T-helper 1 cell treated with Interleukin-12 subunit alpha and Interleukin-12 subunit beta and Interleukin-4 antibody, amounts not matched to agents 30 μg/mL and 1 μg/mL, for 36 hours (primary cell): ENCODE measurements around the gene PKDCC.
"Not testable (repeated sequence)": the region's sequence is repeated elsewhere in the genome, so short reads cannot be mapped to it uniquely, and the experiment has no call there.

Experiments
- H3K27ac Mint-ChIP-seq: one replicate; pipeline ENCODE4 v1.8.0; 2021; ENCODE audit warnings: mild to moderate bottlenecking, mixed read lengths
- H3K27me3 Mint-ChIP-seq: one replicate; pipeline ENCODE4 v1.8.0; 2021; ENCODE audit warnings: low read depth, mixed read lengths
- H3K36me3 Mint-ChIP-seq: one replicate; pipeline ENCODE4 v1.8.0; 2021; ENCODE audit warnings: low read depth, mixed read lengths
- H3K4me1 Mint-ChIP-seq: one replicate; pipeline ENCODE4 v1.8.0; 2021; ENCODE audit warnings: low read depth, mixed read lengths
- H3K4me3 Mint-ChIP-seq: one replicate; pipeline ENCODE4 v1.8.0; 2021; ENCODE audit warnings: mild to moderate bottlenecking, moderate library complexity, mixed read lengths
- H3K9me3 Mint-ChIP-seq: one replicate; pipeline ENCODE4 v1.8.0; 2021; ENCODE audit warnings: mixed read lengths

Gene PKDCC

DNA sequence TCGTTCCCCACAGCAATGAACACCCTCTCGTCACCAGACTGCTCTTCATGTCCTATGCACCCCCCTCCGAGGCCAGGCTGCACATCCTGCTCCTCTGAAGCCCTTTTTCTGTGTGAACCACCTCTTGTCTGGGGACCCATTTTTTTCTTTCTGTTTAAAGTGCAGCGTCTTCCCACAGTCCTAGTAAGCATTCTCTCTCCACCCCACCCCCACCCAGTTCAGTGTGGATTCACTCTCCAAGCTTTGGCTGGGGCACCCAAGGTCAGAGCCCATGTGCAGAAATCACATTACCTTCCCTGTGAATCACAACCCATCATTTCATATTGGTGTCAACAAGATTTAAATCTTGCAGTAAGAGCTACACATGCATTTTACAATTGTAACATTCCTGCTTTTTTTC, 26.4 kb upstream of the PKDCC start:
- H3K27ac Mint-ChIP-seq = no peak overlapping the region
- H3K9me3 Mint-ChIP-seq = peaks cover 3% of the 10 kb centered on the region
- no peaks in the 10 kb centered on the region for H3K4me1 Mint-ChIP-seq
- H3K4me3 Mint-ChIP-seq = no peak overlapping the region
- no peaks in the 10 kb centered on the region for H3K36me3 Mint-ChIP-seq
- peaks cover 30% of the 10 kb centered on the region for H3K27me3 Mint-ChIP-seq

DNA sequence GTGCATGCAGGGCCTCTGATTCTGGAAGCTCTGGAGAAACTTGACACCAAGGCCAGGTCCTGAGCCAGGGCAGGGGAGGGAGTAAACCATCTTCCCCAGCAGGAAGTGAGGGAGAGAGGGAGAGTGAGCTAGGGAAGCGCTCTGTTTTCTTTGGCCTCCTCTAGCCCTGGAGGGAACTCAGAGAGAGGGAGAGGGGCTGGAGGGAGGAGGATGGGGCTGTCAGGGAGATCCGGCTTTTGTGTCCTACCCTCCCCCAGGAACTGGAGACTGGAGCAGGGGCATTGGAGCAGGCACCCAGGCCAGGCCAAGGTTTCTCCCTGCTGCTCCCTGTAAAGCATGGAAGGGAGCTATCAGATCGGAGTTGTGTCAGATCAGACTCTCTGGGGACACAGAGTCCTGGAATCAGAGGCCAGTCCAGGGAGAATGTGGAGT, 22.7 kb upstream of the PKDCC start:
- H3K27me3 Mint-ChIP-seq = peaks cover 30% of the 10 kb centered on the region
- H3K9me3 Mint-ChIP-seq = no peaks in the 10 kb centered on the region
- H3K27ac Mint-ChIP-seq = no peak overlapping the region
- H3K4me3 Mint-ChIP-seq = no peak overlapping the region
- H3K36me3 Mint-ChIP-seq = no peaks in the 10 kb centered on the region
- no peaks in the 10 kb centered on the region for H3K4me1 Mint-ChIP-seq

- Mint-ChIP-seq H3K4me3 (no peak overlapping the region), H3K27me3 (peaks cover 27% of the 10 kb centered on the region), H3K27ac (no peak overlapping the region), H3K9me3 (no peaks in the 10 kb centered on the region), H3K4me1 (no peaks in the 10 kb centered on the region), H3K36me3 (no peaks in the 10 kb centered on the region)
These were observed 21.5 kb upstream of the PKDCC start for GRCh38 chr2:42026272-42026671.

DNA sequence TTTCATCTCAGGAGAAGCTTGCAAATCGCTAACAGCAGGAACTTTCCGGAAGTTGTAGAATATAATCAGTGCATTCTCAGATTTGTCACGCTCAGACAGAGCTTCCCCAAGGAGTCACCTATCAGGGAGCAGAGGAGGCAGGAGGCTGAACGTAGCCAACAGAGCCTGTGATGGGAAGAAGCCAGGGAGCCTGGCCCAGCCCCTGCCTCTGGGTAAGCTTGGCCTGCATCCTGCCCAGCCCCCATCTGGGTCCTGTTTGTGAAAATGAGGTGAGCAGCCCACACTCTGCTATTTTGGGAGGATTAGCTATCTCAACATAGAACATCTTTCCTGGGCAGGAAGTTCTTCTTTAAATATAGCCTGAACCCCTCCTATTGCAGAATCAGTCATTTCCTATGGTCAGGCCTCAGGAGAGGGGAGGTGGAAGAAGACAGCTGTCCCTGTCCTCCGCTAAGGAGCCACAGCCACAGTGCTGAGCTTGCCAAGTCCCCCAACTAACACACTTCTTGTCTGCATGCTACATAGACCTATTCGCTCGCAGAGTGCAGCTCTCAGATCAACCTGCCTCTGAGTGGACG, 19.2 kb upstream of the PKDCC start:
- Mint-ChIP-seq H3K36me3 (no peaks in the 10 kb centered on the region), H3K27me3 (peaks cover 13% of the 10 kb centered on the region), H3K27ac (no peak overlapping the region), H3K9me3 (no peaks in the 10 kb centered on the region), H3K4me3 (no peak overlapping the region), H3K4me1 (no peaks in the 10 kb centered on the region)

DNA sequence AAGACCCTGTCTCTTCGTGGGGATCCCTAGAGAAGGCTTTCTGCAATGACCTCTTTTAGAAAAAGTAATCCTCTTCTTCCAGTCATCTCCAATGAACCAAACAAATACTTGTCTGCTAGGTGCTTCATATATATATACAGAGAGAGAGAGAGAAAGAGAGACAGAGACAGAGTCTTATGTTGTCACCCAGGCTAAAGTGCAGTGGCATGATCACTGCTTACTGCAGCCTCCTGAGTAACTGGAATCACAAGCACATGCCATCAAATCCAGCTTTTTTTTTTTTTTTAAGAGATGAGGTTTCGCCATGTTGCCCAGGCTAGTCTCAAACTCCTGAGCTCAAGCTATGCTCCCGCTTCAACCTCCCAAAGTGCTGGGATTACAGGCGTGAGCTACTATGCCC, 18.6 kb upstream of the PKDCC start:
- Mint-ChIP-seq H3K4me3 (no peak overlapping the region), H3K9me3 (no peaks in the 10 kb centered on the region), H3K4me1 (no peaks in the 10 kb centered on the region), H3K27me3 (peaks cover 11% of the 10 kb centered on the region), H3K27ac (no peak overlapping the region), H3K36me3 (no peaks in the 10 kb centered on the region)

GRCh38 chr2:42029639-42030199, 18.1 kb upstream of the PKDCC start:
- no peak overlapping the region for H3K27ac Mint-ChIP-seq
- no peaks in the 10 kb centered on the region for H3K36me3 Mint-ChIP-seq
- no peaks in the 10 kb centered on the region for H3K9me3 Mint-ChIP-seq
- H3K27me3 Mint-ChIP-seq = peaks cover 11% of the 10 kb centered on the region
- H3K4me3 Mint-ChIP-seq = no peak overlapping the region
- H3K4me1 Mint-ChIP-seq = no peaks in the 10 kb centered on the region

- Mint-ChIP-seq H3K36me3 (no peaks in the 10 kb centered on the region), H3K27me3 (peaks cover 6% of the 10 kb centered on the region), H3K4me3 (no peak overlapping the region), H3K27ac (no peak overlapping the region), H3K9me3 (no peaks in the 10 kb centered on the region), H3K4me1 (no peaks in the 10 kb centered on the region)
These were observed 17.5 kb upstream of the PKDCC start for GRCh38 chr2:42030200-42030759.

GRCh38 chr2:42030829-42031228, 17.0 kb upstream of the PKDCC start:
- H3K4me1 Mint-ChIP-seq = no peaks in the 10 kb centered on the region

GRCh38 chr2:42031281-42032223, 16.3 kb upstream of the PKDCC start:
- H3K27me3 Mint-ChIP-seq = peaks cover 6% of the 10 kb centered on the region
- no peaks in the 10 kb centered on the region for H3K9me3 Mint-ChIP-seq
- H3K4me3 Mint-ChIP-seq = no peak overlapping the region
- H3K4me1 Mint-ChIP-seq = no peaks in the 10 kb centered on the region
- H3K36me3 Mint-ChIP-seq = no peaks in the 10 kb centered on the region
- H3K27ac Mint-ChIP-seq = no peak overlapping the region

More at GRCh38 chr2:42030829-42031228, 17.0 kb upstream of the PKDCC start:
- no peaks in the 10 kb centered on the region for H3K9me3 Mint-ChIP-seq
- H3K36me3 Mint-ChIP-seq = no peaks in the 10 kb centered on the region
- peaks cover 6% of the 10 kb centered on the region for H3K27me3 Mint-ChIP-seq
- no peak overlapping the region for H3K4me3 Mint-ChIP-seq
- no peak overlapping the region for H3K27ac Mint-ChIP-seq

GRCh38 chr2:42032224-42032620, 15.6 kb upstream of the PKDCC start:
- no peak overlapping the region for H3K27ac Mint-ChIP-seq
- H3K36me3 Mint-ChIP-seq = no peaks in the 10 kb centered on the region
- no peaks in the 10 kb centered on the region for H3K9me3 Mint-ChIP-seq
- no peak overlapping the region for H3K4me3 Mint-ChIP-seq
- no peaks in the 10 kb centered on the region for H3K4me1 Mint-ChIP-seq
- H3K27me3 Mint-ChIP-seq = peaks cover 6% of the 10 kb centered on the region

DNA sequence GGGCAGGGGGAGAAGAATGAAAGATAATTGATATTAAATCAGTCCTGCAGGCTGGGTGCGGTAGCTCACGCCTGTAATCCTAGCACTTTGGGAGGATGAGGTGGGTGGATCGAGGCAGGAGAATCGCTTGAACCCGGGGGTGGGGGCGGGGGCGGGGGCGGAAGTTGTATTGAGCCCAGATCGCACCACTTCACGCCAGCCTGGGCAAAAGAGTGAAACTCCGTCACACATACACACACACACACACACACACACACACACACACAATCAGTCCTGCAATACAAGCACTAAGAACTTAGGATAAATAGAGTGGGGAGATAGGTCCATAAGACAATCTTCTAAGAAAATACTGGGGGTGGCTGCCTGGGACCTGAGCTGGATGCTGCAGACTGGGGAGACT, 15.1 kb upstream of the PKDCC start:
- Mint-ChIP-seq H3K27me3 (peaks cover 6% of the 10 kb centered on the region), H3K27ac (no peak overlapping the region), H3K9me3 (no peaks in the 10 kb centered on the region), H3K36me3 (no peaks in the 10 kb centered on the region), H3K4me1 (no peaks in the 10 kb centered on the region), H3K4me3 (no peak overlapping the region)

DNA sequence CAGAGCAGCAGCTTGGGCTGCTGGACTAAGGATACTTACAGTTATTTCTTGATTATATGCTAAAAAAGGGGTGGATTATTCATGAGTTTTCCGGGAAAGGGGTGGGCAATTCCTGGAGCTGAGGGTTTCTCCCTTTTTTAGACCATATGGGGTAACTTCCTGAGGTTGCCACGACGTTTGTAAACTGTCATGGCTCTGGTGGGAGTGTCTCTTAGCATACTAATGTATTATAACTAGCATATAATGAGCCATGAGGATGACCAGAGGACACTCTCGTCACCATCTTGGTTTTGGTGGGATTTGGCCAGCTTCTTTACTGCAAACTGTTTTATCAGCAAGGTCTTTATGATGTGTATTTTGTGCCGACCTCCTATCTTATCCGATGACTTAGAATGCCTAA, 13.7 kb upstream of the PKDCC start:
- not testable (repeated sequence) for H3K27me3 Mint-ChIP-seq, H3K9me3 Mint-ChIP-seq, H3K27ac Mint-ChIP-seq, H3K4me3 Mint-ChIP-seq, H3K36me3 Mint-ChIP-seq, H3K4me1 Mint-ChIP-seq

GRCh38 chr2:42035241-42035640, 12.6 kb upstream of the PKDCC start:
- no peak overlapping the region for H3K27ac Mint-ChIP-seq
- H3K36me3 Mint-ChIP-seq = peaks cover 2% of the 10 kb centered on the region
- H3K9me3 Mint-ChIP-seq = no peaks in the 10 kb centered on the region
- H3K27me3 Mint-ChIP-seq = peaks cover 13% of the 10 kb centered on the region
- no peak overlapping the region for H3K4me3 Mint-ChIP-seq
- H3K4me1 Mint-ChIP-seq = no peaks in the 10 kb centered on the region

DNA sequence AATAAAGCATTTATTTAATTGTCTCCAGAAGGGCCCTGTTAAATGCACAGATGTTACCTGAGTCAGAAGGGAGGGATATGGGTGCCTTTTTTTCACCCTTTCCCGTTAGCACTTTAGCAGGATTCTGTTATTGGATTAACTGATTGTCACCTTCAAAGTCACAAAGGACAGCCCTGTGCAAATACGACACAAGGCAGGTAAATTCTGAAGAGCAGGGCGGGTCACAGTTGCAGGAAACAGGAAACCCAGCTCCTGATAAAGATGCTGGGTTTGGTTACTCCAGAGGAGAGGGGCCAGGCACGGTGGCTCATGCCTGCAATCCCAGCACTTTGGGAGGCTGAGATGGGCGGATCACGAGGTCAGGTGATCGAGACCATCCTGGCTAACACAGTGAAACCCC, 11.4 kb upstream of the PKDCC start:
- peaks cover 17% of the 10 kb centered on the region for H3K27me3 Mint-ChIP-seq
- peaks cover 2% of the 10 kb centered on the region for H3K36me3 Mint-ChIP-seq
- no peak overlapping the region for H3K27ac Mint-ChIP-seq
- no peaks in the 10 kb centered on the region for H3K9me3 Mint-ChIP-seq
- no peak overlapping the region for H3K4me3 Mint-ChIP-seq
- no peaks in the 10 kb centered on the region for H3K4me1 Mint-ChIP-seq

DNA sequence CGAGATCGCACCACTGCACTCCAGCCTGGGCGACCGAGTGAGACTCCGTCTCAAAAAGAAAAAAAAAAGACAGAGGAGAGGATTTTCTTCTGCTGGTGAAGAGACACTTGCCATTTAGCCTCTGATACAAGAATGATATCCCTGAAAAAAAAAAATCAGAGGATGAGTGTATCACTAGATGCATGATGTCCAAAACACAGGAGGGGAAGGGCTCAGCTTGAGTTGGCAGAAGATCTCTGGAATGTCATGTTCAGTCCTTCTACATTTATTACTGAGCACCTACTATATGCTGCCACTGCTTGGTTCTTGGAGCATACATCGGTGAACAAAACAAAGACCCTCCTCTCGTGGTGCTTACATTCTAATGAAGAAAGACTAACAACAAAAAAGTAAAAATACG, 10.9 kb upstream of the PKDCC start:
- no peak overlapping the region for H3K27ac Mint-ChIP-seq
- H3K9me3 Mint-ChIP-seq = no peaks in the 10 kb centered on the region
- H3K27me3 Mint-ChIP-seq = peaks cover 17% of the 10 kb centered on the region
- no peaks in the 10 kb centered on the region for H3K4me1 Mint-ChIP-seq
- H3K36me3 Mint-ChIP-seq = peaks cover 2% of the 10 kb centered on the region
- H3K4me3 Mint-ChIP-seq = no peak overlapping the region
